DOHH2 (cell line): Measurements from ENCODE around the gene MRGPRD.
"Not testable (repeated sequence)": the region's sequence is repeated elsewhere in the genome, so short reads cannot be mapped to it uniquely, and the experiment has no call there.

Source experiments
- H3F3A ChIP-seq: fragments of 200-600 bp; sonication (generic), shearing (Covaris generic); 2 replicates; pipeline ENCODE4 v1.6.0; 2016; ENCODE audit warnings: antibody characterized with exemption, mild to moderate bottlenecking; ENCODE audit not compliant: control insufficient read depth, insufficient read depth
- H3K27ac ChIP-seq: fragments of 200-600 bp; sonication (generic); 2 replicates; pipeline ENCODE4 v1.5.1; 2014; ENCODE audit warnings: low read depth, mild to moderate bottlenecking, low read length, moderate library complexity
- H3K27me3 ChIP-seq: fragments of 200-600 bp; sonication (generic); 2 replicates; pipeline ENCODE4 v1.6.1; 2014; ENCODE audit warnings: mild to moderate bottlenecking, low read length, mixed read lengths; ENCODE audit not compliant: control insufficient read depth
- H3K36me3 ChIP-seq: fragments of 200-600 bp; sonication (generic); 2 replicates; pipeline ENCODE4 v1.6.1; 2014; ENCODE audit warnings: mild to moderate bottlenecking, low read length, moderate library complexity, mixed read lengths; ENCODE audit not compliant: control insufficient read depth
- H3K4me1 ChIP-seq: fragments of 200-600 bp; sonication (generic); 2 replicates; pipeline ENCODE4 v1.6.1; 2014; ENCODE audit warnings: mild to moderate bottlenecking, low read length, mixed read lengths; ENCODE audit not compliant: control insufficient read depth
- H3K4me2 ChIP-seq: fragments of 200-600 bp; sonication (generic); 2 replicates; pipeline ENCODE4 v1.6.0; 2014; ENCODE audit warnings: mild to moderate bottlenecking, low read length, moderate library complexity
- H3K4me3 ChIP-seq: fragments of 200-600 bp; sonication (generic); 2 replicates; pipeline ENCODE4 v1.5.1; 2014; ENCODE audit warnings: mild to moderate bottlenecking, low read length, mixed read lengths
- H3K79me2 ChIP-seq: fragments of 200-600 bp; sonication (generic); 2 replicates; pipeline ENCODE4 v1.6.1; 2014; ENCODE audit warnings: mild to moderate bottlenecking, low read length, mixed read lengths; ENCODE audit not compliant: control insufficient read depth
- H3K9me2 ChIP-seq: fragments of 200-600 bp; sonication (generic); replicated peaks from 2 replicates; pipeline ENCODE4 v1.6.1; 2014; ENCODE audit warnings: mild to moderate bottlenecking, low read length, mixed read lengths; ENCODE audit not compliant: control insufficient read depth
- H3K9me3 ChIP-seq: fragments of 200-600 bp; sonication (generic); 2 replicates; pipeline ENCODE4 v1.6.1; 2014; ENCODE audit warnings: antibody characterized with exemption, low read length, mixed read lengths; ENCODE audit not compliant: control insufficient read depth, insufficient read depth
- H4K20me1 ChIP-seq: fragments of 200-600 bp; sonication (generic); 2 replicates; pipeline ENCODE4 v1.6.0; 2014; ENCODE audit warnings: low read depth, mild to moderate bottlenecking, antibody characterized with exemption, low read length, moderate library complexity; ENCODE audit not compliant: control insufficient read depth, insufficient read depth
- CTCF ChIP-seq: fragments of 200-600 bp; sonication (generic); IDR thresholded peaks from one replicate; pipeline ENCODE4 v1.5.1; 2014; ENCODE audit warnings: antibody characterized with exemption, mild to moderate bottlenecking, low read depth, low read length; ENCODE audit not compliant: poor library complexity, severe bottlenecking
- EZH2phosphoT487 ChIP-seq: fragments of 200-600 bp; sonication (generic); IDR thresholded peaks from 2 replicates; pipeline ENCODE4 v1.6.1; 2017; ENCODE audit warnings: borderline replicate concordance, mild to moderate bottlenecking, antibody characterized with exemption, low read length, moderate library complexity, mixed read lengths

Gene MRGPRD

DNA sequence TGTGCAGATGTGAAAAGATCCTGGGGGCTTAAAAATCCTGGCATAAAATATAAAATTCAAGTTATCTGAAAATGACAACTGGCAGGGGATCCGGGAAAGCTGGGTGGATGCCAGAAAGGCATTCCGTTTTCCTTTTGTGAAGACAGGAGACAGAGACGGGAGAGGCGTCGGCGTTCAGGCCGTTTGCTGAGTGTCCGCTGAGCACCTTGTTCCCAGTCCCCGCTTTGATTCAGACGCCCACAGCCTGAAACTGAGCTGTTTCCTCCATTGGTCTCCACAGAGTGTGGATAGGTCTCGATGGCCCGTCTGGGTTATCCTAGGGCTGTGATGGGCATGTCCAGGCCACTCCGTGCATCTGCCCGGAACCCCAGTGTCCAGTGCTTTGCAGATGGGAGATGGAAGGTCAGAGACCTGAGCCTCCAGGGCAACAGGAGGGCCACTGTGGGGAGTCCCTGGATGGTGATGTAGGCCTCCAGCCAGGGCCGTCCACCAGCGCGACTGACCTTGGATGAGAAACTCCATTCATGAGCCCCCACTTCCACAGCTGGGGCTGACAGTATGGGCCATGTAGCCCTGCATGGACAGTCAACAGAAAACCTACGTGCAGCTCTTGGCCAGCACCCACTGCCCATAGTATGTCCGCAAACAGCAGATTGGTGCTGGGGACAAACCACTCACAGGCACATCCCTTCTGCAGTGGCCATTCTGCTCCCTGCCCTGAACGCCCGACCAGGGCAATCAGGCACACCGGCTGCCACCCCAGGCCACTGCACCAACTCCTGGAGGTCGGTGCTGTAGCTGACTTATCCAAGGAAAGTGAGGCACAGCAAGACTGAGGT is 20.7 kb upstream of the MRGPRD start:
- H4K20me1 ChIP-seq: no peaks in the 10 kb centered on the region
- no peaks in the 10 kb centered on the region for H3K27me3 ChIP-seq
- no peaks in the 10 kb centered on the region for H3K4me1 ChIP-seq
- no peak overlapping the region for H3K27ac ChIP-seq
- H3F3A ChIP-seq: no peaks in the 10 kb centered on the region
- H3K9me2 ChIP-seq: no peaks in the 10 kb centered on the region
- H3K36me3 ChIP-seq: no peaks in the 10 kb centered on the region
- no peaks in the 10 kb centered on the region for H3K79me2 ChIP-seq
- H3K4me3 ChIP-seq: no peak overlapping the region
- no peak overlapping the region for H3K4me2 ChIP-seq
- H3K9me3 ChIP-seq: no peaks in the 10 kb centered on the region
- TF ChIP-seq CTCF: no peak
- no peak for TF ChIP-seq EZH2phosphoT487

- Histone ChIP-seq H3K27me3 (no peaks in the 10 kb centered on the region), H4K20me1 (no peaks in the 10 kb centered on the region), H3K4me3 (no peak overlapping the region), H3K27ac (no peak overlapping the region), H3K79me2 (no peaks in the 10 kb centered on the region), H3K9me3 (no peaks in the 10 kb centered on the region), H3F3A (no peaks in the 10 kb centered on the region), H3K9me2 (no peaks in the 10 kb centered on the region), H3K4me1 (no peaks in the 10 kb centered on the region), H3K36me3 (no peaks in the 10 kb centered on the region), H3K4me2 (no peak overlapping the region)
- no peak for TF ChIP-seq CTCF
- no peak for TF ChIP-seq EZH2phosphoT487
Measured at GRCh38 chr11:69000831-69001242, 20.1 kb upstream of the MRGPRD start.

GRCh38 chr11:69000391-69000790 is 19.6 kb upstream of the MRGPRD start:
- Histone ChIP-seq H3K9me2 (no peaks in the 10 kb centered on the region), H3K4me3 (no peak overlapping the region), H3K4me1 (no peaks in the 10 kb centered on the region), H3K4me2 (no peak overlapping the region), H3K36me3 (no peaks in the 10 kb centered on the region), H3K27ac (no peak overlapping the region), H3K9me3 (no peaks in the 10 kb centered on the region), H3F3A (no peaks in the 10 kb centered on the region), H3K27me3 (no peaks in the 10 kb centered on the region), H3K79me2 (no peaks in the 10 kb centered on the region), H4K20me1 (no peaks in the 10 kb centered on the region)
- no peak for TF ChIP-seq CTCF
- no peak for TF ChIP-seq EZH2phosphoT487

- not testable (repeated sequence) for H3K79me2 ChIP-seq, H3K4me3 ChIP-seq, H3K9me2 ChIP-seq, H3K4me1 ChIP-seq, H4K20me1 ChIP-seq, H3K27ac ChIP-seq, H3F3A ChIP-seq, H3K4me2 ChIP-seq, H3K27me3 ChIP-seq, H3K36me3 ChIP-seq, H3K9me3 ChIP-seq
Measured at GRCh38 chr11:68999748-69000355, 19.1 kb upstream of the MRGPRD start.
